GM12872 (cell line): ENCODE data around the gene CCDC102B.
A peak's percentile ranks its signal among the peaks of the same experiment; 100 is the strongest.

Source experiments
- CTCF ChIP-seq: IDR thresholded peaks from 3 replicates; pipeline ENCODE4 v1.5.1; 2011; ENCODE audit warnings: low read depth, mild to moderate bottlenecking, low read length, moderate library complexity; ENCODE audit not compliant: insufficient read depth

Gene CCDC102B

GRCh38 chr18:68916734-68917133, 118.9 kb downstream of the CCDC102B start:
- TF ChIP-seq CTCF = no peak

- no peak for TF ChIP-seq CTCF
These were observed 120.3 kb downstream of the CCDC102B start for GRCh38 chr18:68918216-68918615.

GRCh38 chr18:68919900-68920299, 122.0 kb downstream of the CCDC102B start:
- TF ChIP-seq CTCF = no peak

- TF ChIP-seq CTCF = no peak
These were observed 124.5 kb downstream of the CCDC102B start for GRCh38 chr18:68922392-68922791.

GRCh38 chr18:68925268-68925667, 127.4 kb downstream of the CCDC102B start:
- peak; percentile 54; the same call in 2 of the 3 replicates for TF ChIP-seq CTCF

- TF ChIP-seq CTCF = no peak
These were observed 131.1 kb downstream of the CCDC102B start for GRCh38 chr18:68928762-68929675.

GRCh38 chr18:68935686-68936085, 137.8 kb downstream of the CCDC102B start:
- no peak for TF ChIP-seq CTCF
